Ectodermal cell (in vitro differentiated cells): ENCODE results near the gene KLHDC3.

Source experiments
- H3K27ac ChIP-seq: 2 replicates; pipeline ENCODE4 v1.7.0; 2013; ENCODE audit warnings: mild to moderate bottlenecking, low read depth, low read length; ENCODE audit not compliant: insufficient read depth, poor library complexity, severe bottlenecking
- H3K27me3 ChIP-seq: 2 replicates; pipeline ENCODE4 v1.7.0; 2013; ENCODE audit warnings: mild to moderate bottlenecking, low read length; ENCODE audit not compliant: insufficient read depth, control insufficient read depth, poor library complexity, severe bottlenecking
- H3K36me3 ChIP-seq: one replicate; pipeline ENCODE4 v1.7.0; 2013; ENCODE audit warnings: low read length; ENCODE audit not compliant: control insufficient read depth, insufficient read depth
- H3K4me1 ChIP-seq: one replicate; pipeline ENCODE4 v1.7.0; 2013; ENCODE audit warnings: low read length; ENCODE audit not compliant: control insufficient read depth, insufficient read depth
- H3K4me3 ChIP-seq: 2 replicates; pipeline ENCODE4 v1.7.0; 2013; ENCODE audit warnings: low read depth, low read length, control low read depth; ENCODE audit not compliant: insufficient read depth
- H3K9me3 ChIP-seq: 2 replicates; pipeline ENCODE4 v1.7.0; 2013; ENCODE audit warnings: mild to moderate bottlenecking, low read length, moderate library complexity; ENCODE audit not compliant: control insufficient read depth
- WGBS, 2 experiments: methylation state at CpG; one replicate each; pipeline ENCODE4 v1.1.7; 2013; ENCODE audit warnings: missing lambda C conversion rate in 2 of 2; 5-methylcytosine and 5-hydroxymethylcytosine counted together

The KLHDC3 gene

DNA sequence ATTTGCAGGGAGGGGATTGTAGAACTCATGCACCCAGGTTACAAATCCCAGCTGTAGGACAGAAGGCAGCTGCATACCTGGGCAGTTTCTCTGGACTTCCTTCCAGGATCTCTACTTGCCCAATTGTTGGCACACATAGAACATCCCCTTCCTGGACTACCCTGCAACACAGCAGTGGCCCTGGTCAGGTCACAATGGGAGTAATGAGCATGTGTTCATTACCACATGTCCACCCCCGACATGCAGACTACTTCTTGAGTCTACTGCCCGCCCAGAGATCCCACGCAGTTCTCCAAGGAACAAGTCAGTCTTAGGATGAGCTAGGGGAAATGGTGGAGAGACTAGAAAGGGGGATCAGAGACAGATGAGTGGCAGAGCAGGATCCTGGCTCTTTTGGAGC lies 40.1 kb upstream of the KLHDC3 start:
- WGBS, 2 experiments: 94 to 95% methylated on average over 3 of the region's 3 CpGs
- no peaks in the 10 kb centered on the region for H3K36me3 ChIP-seq
- no peaks in the 10 kb centered on the region for H3K9me3 ChIP-seq

GRCh38 chr6:42974919-42975505 lies 39.0 kb upstream of the KLHDC3 start:
- Histone ChIP-seq H3K36me3 (no peaks in the 10 kb centered on the region), H3K4me3 (no peak overlapping the region), H3K9me3 (no peaks in the 10 kb centered on the region), H3K4me1 (peaks cover 3% of the 10 kb centered on the region), H3K27me3 (no peaks in the 10 kb centered on the region), H3K27ac (no peak overlapping the region)
- 93 to 94% methylated on average over 5 of the region's 5 CpGs for WGBS, 2 experiments

More for the DNA sequence above, 40.1 kb upstream of the KLHDC3 start:
- H3K27me3 ChIP-seq: no peaks in the 10 kb centered on the region
- no peak overlapping the region for H3K4me3 ChIP-seq
- no peak overlapping the region for H3K27ac ChIP-seq
- H3K4me1 ChIP-seq: peaks cover 3% of the 10 kb centered on the region

- WGBS, 2 experiments: 2 to 3% methylated on average over 28 of the region's 28 CpGs
- H3K27ac ChIP-seq: no peak overlapping the region
- peaks cover 3% of the 10 kb centered on the region for H3K4me1 ChIP-seq
- H3K9me3 ChIP-seq: no peaks in the 10 kb centered on the region
- no peaks in the 10 kb centered on the region for H3K27me3 ChIP-seq
- no peaks in the 10 kb centered on the region for H3K36me3 ChIP-seq
- peak overlapping the region; percentile 83 for H3K4me3 ChIP-seq
Observed at GRCh38 chr6:42978487-42978838, 35.6 kb upstream of the KLHDC3 start.

GRCh38 chr6:42978839-42979522 lies 35.1 kb upstream of the KLHDC3 start, which contains the start of gene PEX6:
Gene PEX6, minus strand, starts transcription at chr6:42979181. Its CDS starts 31 bp downstream, at chr6:42979150.
- Histone ChIP-seq H3K9me3 (no peaks in the 10 kb centered on the region), H3K4me1 (peaks cover 3% of the 10 kb centered on the region), H3K4me3 (peak within 1 kb of the TSS; percentile 83), H3K27me3 (no peaks in the 10 kb centered on the region), H3K27ac (no peak within 1 kb of the TSS), H3K36me3 (no peaks in the 10 kb centered on the region)
- WGBS, 2 experiments: 1% methylated on average over 59 of the region's 59 CpGs

GRCh38 chr6:42979523-42980177 lies 34.4 kb upstream of the KLHDC3 start:
- H3K36me3 ChIP-seq: no peaks in the 10 kb centered on the region
- H3K9me3 ChIP-seq: no peaks in the 10 kb centered on the region
- H3K4me1 ChIP-seq: peaks cover 3% of the 10 kb centered on the region
- 70 to 72% methylated on average over 9 of the region's 9 CpGs for WGBS, 2 experiments
- H3K27me3 ChIP-seq: no peaks in the 10 kb centered on the region
- peak overlapping the region; percentile 83 for H3K4me3 ChIP-seq
- H3K27ac ChIP-seq: no peak overlapping the region

DNA sequence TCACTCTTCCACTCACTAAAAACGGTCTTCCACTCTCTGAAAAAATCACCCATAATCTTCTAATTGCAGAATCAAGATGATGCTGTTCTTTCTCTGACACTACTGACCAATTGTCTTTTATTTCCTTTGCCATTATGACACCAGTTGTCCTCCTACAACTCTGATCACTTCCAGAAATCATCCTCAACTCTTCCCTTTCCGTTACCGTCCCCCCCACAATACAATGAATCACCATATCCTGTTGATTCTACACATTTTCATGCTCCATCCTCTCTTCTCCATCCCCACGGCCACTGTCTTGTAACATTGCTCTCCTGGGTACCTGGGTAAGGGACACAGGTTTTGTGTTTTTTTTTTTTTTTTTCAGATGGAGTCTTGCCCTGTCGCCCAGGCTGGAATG lies 32.2 kb upstream of the KLHDC3 start:
- Histone ChIP-seq H3K27ac (no peak overlapping the region), H3K9me3 (no peaks in the 10 kb centered on the region), H3K4me3 (no peak overlapping the region), H3K4me1 (peaks cover 12% of the 10 kb centered on the region), H3K27me3 (no peaks in the 10 kb centered on the region), H3K36me3 (no peaks in the 10 kb centered on the region)
- WGBS, 2 experiments: 89 to 91% methylated on average over 5 of the region's 5 CpGs

- H3K9me3 ChIP-seq: no peaks in the 10 kb centered on the region
- no peaks in the 10 kb centered on the region for H3K27me3 ChIP-seq
- H3K4me1 ChIP-seq: peaks cover 10% of the 10 kb centered on the region
- H3K36me3 ChIP-seq: peaks cover 3% of the 10 kb centered on the region
- peak within 1 kb of the TSS; percentile 74 for H3K4me3 ChIP-seq
- 1% methylated on average over 58 to 59 of the region's 59 CpGs for WGBS, 2 experiments
- peak within 1 kb of the TSS; percentile 70 for H3K27ac ChIP-seq
Observed at GRCh38 chr6:42984001-42984923, 29.8 kb upstream of the KLHDC3 start, which contains the start of gene PPP2R5D. Gene PPP2R5D, plus strand, starts transcription at chr6:42984570. Its CDS starts 108 bp downstream, at chr6:42984678.

DNA sequence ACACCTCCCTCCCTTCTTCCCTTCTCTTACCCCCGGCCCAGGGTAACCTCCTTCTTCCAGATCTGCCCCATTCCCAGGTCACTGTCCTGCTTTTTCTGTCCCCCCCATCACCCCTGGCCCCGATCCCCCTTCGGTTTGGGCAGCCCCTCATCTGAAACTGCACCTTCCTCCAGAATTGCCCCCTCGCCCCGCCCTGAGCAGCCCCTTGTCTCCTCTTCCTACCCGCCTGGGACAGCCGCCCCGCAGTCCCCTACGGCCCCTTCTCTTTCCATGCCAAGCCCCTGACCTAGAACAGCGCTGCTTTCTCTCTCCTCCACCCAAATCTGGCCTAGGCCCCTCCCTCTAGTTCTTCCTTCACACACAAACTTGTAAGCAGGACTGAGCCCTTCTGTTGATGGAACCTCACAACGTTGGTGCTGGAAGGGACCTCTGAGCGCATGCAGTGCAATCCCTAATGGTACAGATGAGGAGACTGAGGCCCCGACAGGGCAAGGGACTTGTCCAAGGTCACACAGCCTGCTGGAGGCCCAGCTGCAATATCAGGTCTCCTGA lies 29.0 kb upstream of the KLHDC3 start:
- WGBS, 2 experiments: 19 to 21% methylated on average over 13 of the region's 13 CpGs
- no peaks in the 10 kb centered on the region for H3K27me3 ChIP-seq

GRCh38 chr6:42987533-42988451 lies 26.3 kb upstream of the KLHDC3 start:
- peaks cover 10% of the 10 kb centered on the region for H3K4me1 ChIP-seq
- H3K4me3 ChIP-seq: no peak overlapping the region
- H3K9me3 ChIP-seq: no peaks in the 10 kb centered on the region
- no peak overlapping the region for H3K27ac ChIP-seq
- H3K36me3 ChIP-seq: peaks cover 3% of the 10 kb centered on the region
- H3K27me3 ChIP-seq: no peaks in the 10 kb centered on the region
- 87 to 93% methylated on average over 5 of the region's 5 CpGs for WGBS, 2 experiments

More for the DNA sequence above, 29.0 kb upstream of the KLHDC3 start:
- H3K9me3 ChIP-seq: no peaks in the 10 kb centered on the region
- H3K4me1 ChIP-seq: peaks cover 10% of the 10 kb centered on the region
- H3K27ac ChIP-seq: no peak overlapping the region
- peaks cover 3% of the 10 kb centered on the region for H3K36me3 ChIP-seq
- H3K4me3 ChIP-seq: peak overlapping the region; percentile 74
